OCI-LY7 (cell line): ENCODE measurements around the gene FOXD3. TPM values are rescaled to one million over a fixed set of nuclear protein-coding genes. Genes with fewer than 3 reads are reported as not detected.

Experiments used
- BruUV-seq: library from RNA; stranded (reverse); fragments of 400-500 nt; replicated peaks from 2 replicates; lab custom pipeline; 2021; lab: Mats Ljungman, UMichigan
- CTCF ChIA-PET: fragments of 300-600 bp; sonication (Branson Sonifier 250); formaldehyde crosslinking; loops from one replicate; lab custom pipeline; 2022; ENCODE audit warnings: antibody characterized with exemption; ENCODE audit not compliant: unreplicated experiment; lab: Charles Lee
- POLR2A ChIA-PET: fragments of 300-600 bp; sonication (Branson Sonifier 250); formaldehyde crosslinking; loops from one replicate; lab custom pipeline; 2022; ENCODE audit warnings: antibody characterized with exemption; lab: Charles Lee
- DNase-seq: peaks from one replicate; pipeline ENCODE4 v3.0.0-alpha.2; 2015; ENCODE audit warnings: low spot score
- H2AFZ ChIP-seq: fragments of 200-600 bp; sonication (generic), shearing (Covaris generic); 2 replicates; pipeline ENCODE4 v1.6.1; 2014; ENCODE audit warnings: mild to moderate bottlenecking, antibody characterized with exemption, low read length, moderate library complexity
- H3K27ac ChIP-seq: fragments of 200-600 bp; sonication (generic); 2 replicates; pipeline ENCODE4 v1.5.1; 2014; ENCODE audit warnings: mixed run types, low read depth, mild to moderate bottlenecking, moderate library complexity, low read length, inconsistent platforms; ENCODE audit not compliant: poor library complexity, severe bottlenecking
- H3K36me3 ChIP-seq: fragments of 200-600 bp; sonication (generic); 2 replicates; pipeline ENCODE4 v1.6.1; 2014; ENCODE audit warnings: mild to moderate bottlenecking, antibody characterized with exemption, low read length, moderate library complexity, mixed read lengths; ENCODE audit not compliant: insufficient read depth
- H3K4me1 ChIP-seq: fragments of 200-600 bp; sonication (generic); 2 replicates; pipeline ENCODE4 v1.5.1; 2014; ENCODE audit warnings: mild to moderate bottlenecking, low read length; ENCODE audit not compliant: insufficient read depth, poor library complexity, severe bottlenecking
- H3K4me2 ChIP-seq: fragments of 200-600 bp; sonication (generic); 2 replicates; pipeline ENCODE4 v1.6.1; 2014; ENCODE audit warnings: mild to moderate bottlenecking, low read length
- H3K4me3 ChIP-seq: fragments of 200-600 bp; sonication (generic); 2 replicates; pipeline ENCODE4 v1.5.1; 2014; ENCODE audit warnings: mild to moderate bottlenecking, low read depth, low read length; ENCODE audit not compliant: poor library complexity, severe bottlenecking
- H3K79me2 ChIP-seq: fragments of 200-600 bp; sonication (generic); 2 replicates; pipeline ENCODE4 v1.6.1; 2016; ENCODE audit warnings: low read depth, mild to moderate bottlenecking, low read length, moderate library complexity, mixed read lengths; ENCODE audit not compliant: insufficient read depth
- H3K9me2 ChIP-seq: fragments of 200-600 bp; sonication (generic); 2 replicates; pipeline ENCODE4 v1.6.1; 2016; ENCODE audit warnings: mild to moderate bottlenecking, low read length, mixed read lengths; ENCODE audit not compliant: insufficient read depth
- H3K9me3 ChIP-seq: fragments of 200-600 bp; sonication (generic); 2 replicates; pipeline ENCODE4 v1.6.1; 2014; ENCODE audit warnings: mild to moderate bottlenecking, mixed run types, low read length, mixed read lengths
- H4K20me1 ChIP-seq: fragments of 200-600 bp; sonication (generic); 2 replicates; pipeline ENCODE4 v1.6.1; 2014; ENCODE audit warnings: mild to moderate bottlenecking, antibody characterized with exemption, low read length, moderate library complexity, mixed read lengths; ENCODE audit not compliant: insufficient read depth
- EZH2phosphoT487 ChIP-seq: fragments of 200-600 bp; sonication (generic); IDR thresholded peaks from 2 replicates; pipeline ENCODE4 v1.6.1; 2018; ENCODE audit warnings: low read depth, borderline replicate concordance, mild to moderate bottlenecking, mixed run types, antibody characterized with exemption, low read length, moderate library complexity, mixed read lengths
- intact Hi-C: fragments of 100-400 bp; cut with micrococcal nuclease; formaldehyde crosslinking; loops from one replicate; pipeline ENCODE4 v1.10.0; 2022; ENCODE audit not compliant: unreplicated experiment
- total RNA-seq, 2 experiments: library from RNA; depleted of rRNA in 1 of 2; stranded (reverse); fragments of >200 nt in 1 of 2; shearing (Covaris generic) in 1 of 2; gene quantifications; 2 replicates each; pipeline ENCODE4 v1.2.3, GENCODE V29; 2014 to 2022
- TF ChIP-seq, protein P1 (sequence below): fragments of 200-600 bp; sonication (generic); conservative IDR thresholded peaks from 2 replicates; pipeline ENCODE4 v1.5.1; 2014; ENCODE audit warnings: mild to moderate bottlenecking, antibody characterized with exemption, low read length, moderate library complexity, mixed read lengths

FOXD3 gene
- total RNA-seq, 2 experiments from 2014 or later, result 0.06 TPM; not detected in 1

DNA sequence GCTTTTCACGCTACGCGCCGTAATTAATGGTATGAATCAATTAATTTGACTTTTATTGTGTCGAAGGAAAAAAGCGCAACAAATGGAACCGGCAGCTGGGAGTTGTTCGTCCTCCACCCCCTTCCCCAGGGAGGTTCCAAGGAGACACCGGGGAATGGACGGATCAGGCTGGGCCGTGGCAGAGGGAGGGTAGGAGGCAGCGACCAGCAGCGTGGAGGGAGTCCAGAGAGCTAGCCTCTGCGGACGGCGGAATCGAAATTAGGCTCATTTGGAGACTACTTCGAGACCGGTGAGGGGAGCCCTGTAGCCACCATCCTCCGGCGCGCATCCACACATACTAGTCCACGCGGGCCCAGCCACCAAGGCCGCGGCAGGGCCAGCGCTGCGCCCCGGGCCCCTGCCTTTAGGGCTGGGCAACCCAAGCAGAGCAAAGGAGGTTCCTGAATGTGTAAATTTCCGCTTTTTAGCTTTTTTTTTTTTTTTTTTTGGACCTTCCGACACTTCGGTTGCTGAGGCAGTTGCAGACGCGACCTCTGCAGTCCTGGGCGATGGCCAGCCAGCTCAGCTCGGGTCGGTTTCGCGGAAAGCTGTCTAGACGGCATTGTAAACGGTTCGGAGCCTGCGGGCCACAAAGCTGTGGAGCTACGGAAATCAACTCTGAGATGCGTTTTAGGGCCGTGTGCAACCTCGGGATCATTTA is 2.2 kb upstream of the FOXD3 start:
- Histone ChIP-seq H3K79me2 (no peaks in the 10 kb centered on the region), H4K20me1 (no peaks in the 10 kb centered on the region), H3K4me1 (peaks cover 14% of the 10 kb centered on the region), H3K9me2 (no peaks in the 10 kb centered on the region), H3K27ac (no peak overlapping the region), H3K4me3 (no peak overlapping the region), H3K36me3 (no peaks in the 10 kb centered on the region), H3K9me3 (no peaks in the 10 kb centered on the region), H2AFZ (no peak overlapping the region), H3K4me2 (no peak overlapping the region)
- CTCF ChIA-PET, result no interaction called here
- no peak for DNase-seq
- BruUV-seq, result no TSS peak
- TF ChIP-seq, protein P1, sequence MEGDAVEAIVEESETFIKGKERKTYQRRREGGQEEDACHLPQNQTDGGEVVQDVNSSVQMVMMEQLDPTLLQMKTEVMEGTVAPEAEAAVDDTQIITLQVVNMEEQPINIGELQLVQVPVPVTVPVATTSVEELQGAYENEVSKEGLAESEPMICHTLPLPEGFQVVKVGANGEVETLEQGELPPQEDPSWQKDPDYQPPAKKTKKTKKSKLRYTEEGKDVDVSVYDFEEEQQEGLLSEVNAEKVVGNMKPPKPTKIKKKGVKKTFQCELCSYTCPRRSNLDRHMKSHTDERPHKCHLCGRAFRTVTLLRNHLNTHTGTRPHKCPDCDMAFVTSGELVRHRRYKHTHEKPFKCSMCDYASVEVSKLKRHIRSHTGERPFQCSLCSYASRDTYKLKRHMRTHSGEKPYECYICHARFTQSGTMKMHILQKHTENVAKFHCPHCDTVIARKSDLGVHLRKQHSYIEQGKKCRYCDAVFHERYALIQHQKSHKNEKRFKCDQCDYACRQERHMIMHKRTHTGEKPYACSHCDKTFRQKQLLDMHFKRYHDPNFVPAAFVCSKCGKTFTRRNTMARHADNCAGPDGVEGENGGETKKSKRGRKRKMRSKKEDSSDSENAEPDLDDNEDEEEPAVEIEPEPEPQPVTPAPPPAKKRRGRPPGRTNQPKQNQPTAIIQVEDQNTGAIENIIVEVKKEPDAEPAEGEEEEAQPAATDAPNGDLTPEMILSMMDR, result no peak
- no peak for TF ChIP-seq EZH2phosphoT487
- POLR2A ChIA-PET, result interaction anchor here (0.6 to 0.7 kb wide), 3 partner anchors 55 to 324 kb away, joined by 3 to 4 read pairs (median 3); no protein-coding TSS in a partner anchor
- intact Hi-C loops, result no loop called here

DNA sequence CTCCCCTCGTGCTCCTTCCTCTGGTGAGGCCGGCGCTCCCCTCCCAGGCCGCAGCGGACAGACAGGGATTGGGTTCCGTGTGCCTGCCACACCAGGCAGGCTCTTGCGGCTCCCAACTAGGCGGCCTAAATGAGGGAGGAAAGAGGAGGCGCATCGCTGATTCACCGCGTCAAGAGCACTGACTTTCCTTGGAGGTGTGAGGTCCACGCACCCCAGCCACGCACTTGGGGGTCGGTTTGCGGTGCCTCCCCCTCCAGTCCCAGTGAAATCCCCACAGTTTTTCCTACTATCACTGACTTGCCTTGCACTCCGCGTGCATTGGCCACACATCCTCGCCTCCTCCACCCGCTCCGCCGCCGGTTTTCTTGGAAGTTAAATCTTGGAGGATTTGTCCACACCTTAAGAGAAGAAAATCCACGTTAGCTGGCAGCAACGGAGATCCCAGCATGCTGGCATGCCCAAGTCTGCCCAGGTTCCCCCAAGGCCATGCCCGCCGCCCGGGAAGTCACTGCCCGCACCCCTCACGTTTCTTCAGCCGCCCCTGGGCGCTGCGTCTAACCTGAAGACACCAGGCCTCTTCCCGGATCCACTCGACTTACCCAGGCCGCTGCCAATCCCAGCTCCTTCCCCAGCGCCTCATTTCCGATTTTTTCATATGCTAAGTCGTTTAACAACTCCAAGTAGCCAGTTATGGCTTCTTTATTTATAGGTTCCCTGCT is 1.1 kb upstream of the FOXD3 start:
- Histone ChIP-seq H2AFZ (peak overlapping the region; percentile 96; the same call in 1 of the 2 replicates), H3K4me3 (peak overlapping the region; percentile 76), H3K27ac (no peak overlapping the region), H3K9me2 (no peaks in the 10 kb centered on the region), H3K4me1 (peaks cover 14% of the 10 kb centered on the region), H4K20me1 (no peaks in the 10 kb centered on the region), H3K4me2 (peak overlapping the region; percentile 83; the same call in 1 of the 2 replicates), H3K9me3 (no peaks in the 10 kb centered on the region), H3K79me2 (no peaks in the 10 kb centered on the region), H3K36me3 (no peaks in the 10 kb centered on the region)
- intact Hi-C loops, result no loop called here
- POLR2A ChIA-PET, result interaction anchor here (0.6 to 0.7 kb wide), 3 partner anchors 10 to 68 kb away, joined by 3 to 7 read pairs (median 3); no protein-coding TSS in a partner anchor
- no TSS peak for BruUV-seq
- CTCF ChIA-PET, result no interaction called here
- TF ChIP-seq, protein P1, result no peak
- TF ChIP-seq EZH2phosphoT487, result no peak
- no peak for DNase-seq
